Immature natural killer cell (primary cell): Measurements from ENCODE around the gene CXXC1. TPM values are rescaled to one million over a fixed set of nuclear protein-coding genes. Genes with fewer than 3 reads are reported as not detected.

Experiments used
- DNase-seq, 3 donors: peaks; one replicate each; pipeline ENCODE4 v3.0.0; 2022; ENCODE audit warnings: mixed read lengths in 1 of 3
- H3K27ac Mint-ChIP-seq, 6 donors: one replicate each; pipeline ENCODE4 v1.8.0; 2020; ENCODE audit warnings: mixed read lengths in 6 of 6, mild to moderate bottlenecking in 5 of 6, inconsistent platforms in 4 of 6, moderate library complexity in 3 of 6
- H3K27me3 Mint-ChIP-seq, 3 donors: one replicate each; pipeline ENCODE4 v1.8.0; 2020 to 2021; ENCODE audit warnings: low read depth in 3 of 3, mild to moderate bottlenecking in 3 of 3, mixed read lengths in 3 of 3, moderate library complexity in 3 of 3, inconsistent platforms in 1 of 3
- H3K36me3 Mint-ChIP-seq, 3 donors: one replicate each; pipeline ENCODE4 v1.8.0; 2020; ENCODE audit warnings: mixed read lengths in 3 of 3, inconsistent platforms in 2 of 3, mild to moderate bottlenecking in 2 of 3
- H3K4me1 Mint-ChIP-seq, 2 donors: one replicate each; pipeline ENCODE4 v1.8.0; 2020; ENCODE audit warnings: inconsistent platforms in 2 of 2, mild to moderate bottlenecking in 2 of 2, mixed read lengths in 2 of 2, moderate library complexity in 1 of 2
- H3K4me3 Mint-ChIP-seq, 5 donors: one replicate each; pipeline ENCODE4 v1.8.0; 2020; ENCODE audit warnings: mild to moderate bottlenecking in 5 of 5, mixed read lengths in 5 of 5, inconsistent platforms in 3 of 5, moderate library complexity in 3 of 5
- H3K9me3 Mint-ChIP-seq, 6 donors: one replicate each; pipeline ENCODE4 v1.8.0; 2020; ENCODE audit warnings: mild to moderate bottlenecking in 6 of 6, mixed read lengths in 6 of 6, inconsistent platforms in 4 of 6, moderate library complexity in 3 of 6
- polyA plus RNA-seq, 3 donors: library from polyadenylated mRNA; unstranded; fragments of 300-500 nt; fragmentation: Illumina TruSeq; gene quantifications; one replicate each; pipeline ENCODE4 v1.2.3, GENCODE V29; 2021

Gene CXXC1
- polyA plus RNA-seq, 3 donors from 2014 or later: 37.5 to 71.3 (median 52.0) TPM

DNA sequence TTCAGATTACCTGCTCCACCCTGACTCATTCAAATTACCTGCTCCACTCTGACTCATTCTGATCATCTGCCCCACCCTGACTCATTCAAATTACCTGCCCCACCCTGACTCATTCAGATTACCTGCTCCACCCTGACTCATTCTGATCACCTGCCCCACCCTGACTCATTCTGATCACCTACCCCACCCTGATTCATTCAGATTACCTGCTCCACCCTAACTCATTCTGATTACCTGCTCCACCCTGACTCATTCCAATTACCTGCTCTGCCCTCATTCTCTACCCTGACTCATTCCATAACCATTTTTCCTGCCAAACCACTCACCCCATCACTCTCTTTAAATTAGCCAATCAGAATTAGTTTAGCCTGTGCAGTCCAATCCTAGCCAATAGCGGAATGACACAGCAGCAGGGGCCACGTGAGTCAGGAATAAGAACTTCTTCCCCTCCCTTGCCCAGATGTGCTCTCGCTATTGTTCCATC, 47.4 kb downstream of the CXXC1 start:
- H3K27me3 Mint-ChIP-seq: peaks cover 2 to 15% (median 4%) of the 10 kb centered on the region in 3 donors
- H3K4me1 Mint-ChIP-seq: no peaks in the 10 kb centered on the region
- peaks cover 0 to 10% (median 3%) of the 10 kb centered on the region in 3 donors for H3K36me3 Mint-ChIP-seq
- H3K9me3 Mint-ChIP-seq: peaks cover 5 to 33% (median 18%) of the 10 kb centered on the region in 6 donors
- H3K27ac Mint-ChIP-seq: no peak overlapping the region
- H3K4me3 Mint-ChIP-seq: no peak overlapping the region
- no peak for DNase-seq

DNA sequence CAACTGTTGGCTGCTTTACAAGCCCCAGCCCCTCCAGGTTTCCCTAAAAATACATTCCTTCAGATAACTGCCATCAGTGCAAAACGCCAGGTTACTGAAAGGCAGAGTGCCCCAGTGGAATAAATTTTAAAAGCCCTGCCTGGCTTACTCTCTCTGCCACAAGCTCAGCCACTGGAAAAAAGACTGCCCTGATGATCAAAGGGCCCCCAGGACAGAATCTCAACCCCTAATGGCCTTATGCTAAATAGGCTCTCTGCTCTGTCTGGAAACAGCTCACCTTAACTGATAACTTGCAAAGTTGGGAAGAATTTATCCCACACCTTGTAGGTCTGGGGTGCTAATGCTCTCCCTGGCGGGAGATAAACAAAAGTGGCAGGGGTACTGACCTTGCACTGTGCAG, 55.1 kb downstream of the CXXC1 start:
- Mint-ChIP-seq H3K4me1 (no peaks in the 10 kb centered on the region), H3K4me3 (no peak overlapping the region), H3K36me3 (no peaks in the 10 kb centered on the region), H3K27ac (no peak overlapping the region), H3K27me3 (peaks cover 0 to 19% (median 3%) of the 10 kb centered on the region in 3 donors), H3K9me3 (peaks cover 0 to 1% (median 0%) of the 10 kb centered on the region in 6 donors)
- no peak for DNase-seq

Other genes with a start within 250 kb of the CXXC1 start
- gene MYO5B, start 92.5 kb downstream of the CXXC1 start, polyA plus RNA-seq: under 1 TPM in 1 of 3 donors, not detected in 2; 0.04 TPM
- under 1 TPM in 2 of 3 donors, not detected in 1; 0.17 to 0.34 TPM for gene CFAP53, start 21.2 kb downstream of the CXXC1 start, polyA plus RNA-seq
- gene MBD1, start 6.2 kb downstream of the CXXC1 start, polyA plus RNA-seq: 10 to 100 TPM; 18.7 to 41.4 (median 21.6) TPM
- gene SKA1, start 87.4 kb upstream of the CXXC1 start, polyA plus RNA-seq: 1 to 10 TPM in 2 of 3 donors, under 1 TPM in 1; 0.47 to 1.4 (median 1.2) TPM